ENCODE results near the gene STOML2.
"Not testable (repeated sequence)": the region's sequence is repeated elsewhere in the genome, so short reads cannot be mapped to it uniquely, and the experiment has no call there.

The STOML2 gene

GRCh38 chr9:35102769-35103659 lies at the start of gene STOML2:
STOML2 (minus strand) TSS chr9:35103131; CDS start chr9:35103094, 37 bp downstream.
- DNase-seq: peak; percentile 96

- not testable (repeated sequence) for DNase-seq
Observed at GRCh38 chr9:35147941-35148563, 45.1 kb upstream of the STOML2 start.

GRCh38 chr9:35142037-35142436 lies 39.1 kb upstream of the STOML2 start:
- DNase-seq: no peak

GRCh38 chr9:35140093-35140492 lies 37.2 kb upstream of the STOML2 start:
- no peak for DNase-seq

GRCh38 chr9:35136866-35137265 lies 33.9 kb upstream of the STOML2 start:
- DNase-seq: no peak

GRCh38 chr9:35135988-35136387 lies 33.1 kb upstream of the STOML2 start:
- DNase-seq: no peak

GRCh38 chr9:35134920-35135319 lies 32.0 kb upstream of the STOML2 start:
- DNase-seq: no peak

GRCh38 chr9:35116898-35117551 lies 14.1 kb upstream of the STOML2 start:
- peak; percentile 80 for DNase-seq

GRCh38 chr9:35116539-35116897 lies 13.6 kb upstream of the STOML2 start:
- no peak for DNase-seq

- DNase-seq: peak; percentile 98
Observed at GRCh38 chr9:35115680-35116538, 13.0 kb upstream of the STOML2 start, which contains the start of gene ATOSB. ATOSB (minus strand) TSS chr9:35115862; CDS start chr9:35108274, 7,588 bp downstream.

GRCh38 chr9:35114840-35115628 lies 12.1 kb upstream of the STOML2 start:
- no peak for DNase-seq

- DNase-seq: peak; percentile 69
Observed at GRCh38 chr9:35114113-35114839, 11.3 kb upstream of the STOML2 start.

- DNase-seq: no peak
Observed at GRCh38 chr9:35112257-35113020, 9.5 kb upstream of the STOML2 start.

GRCh38 chr9:35111001-35111933 lies 8.3 kb upstream of the STOML2 start:
- peak; percentile 97 for DNase-seq

GRCh38 chr9:35110327-35110761 lies 7.4 kb upstream of the STOML2 start:
- peak; percentile 5 for DNase-seq

GRCh38 chr9:35108946-35109575 lies 6.1 kb upstream of the STOML2 start:
- DNase-seq: no peak

GRCh38 chr9:35108461-35108860 lies 5.5 kb upstream of the STOML2 start:
- DNase-seq: no peak
